Measurements from ENCODE around the gene KIF26A.
"Not testable (repeated sequence)": the region's sequence is repeated elsewhere in the genome, so short reads cannot be mapped to it uniquely, and the experiment has no call there.

KIF26A gene

DNA sequence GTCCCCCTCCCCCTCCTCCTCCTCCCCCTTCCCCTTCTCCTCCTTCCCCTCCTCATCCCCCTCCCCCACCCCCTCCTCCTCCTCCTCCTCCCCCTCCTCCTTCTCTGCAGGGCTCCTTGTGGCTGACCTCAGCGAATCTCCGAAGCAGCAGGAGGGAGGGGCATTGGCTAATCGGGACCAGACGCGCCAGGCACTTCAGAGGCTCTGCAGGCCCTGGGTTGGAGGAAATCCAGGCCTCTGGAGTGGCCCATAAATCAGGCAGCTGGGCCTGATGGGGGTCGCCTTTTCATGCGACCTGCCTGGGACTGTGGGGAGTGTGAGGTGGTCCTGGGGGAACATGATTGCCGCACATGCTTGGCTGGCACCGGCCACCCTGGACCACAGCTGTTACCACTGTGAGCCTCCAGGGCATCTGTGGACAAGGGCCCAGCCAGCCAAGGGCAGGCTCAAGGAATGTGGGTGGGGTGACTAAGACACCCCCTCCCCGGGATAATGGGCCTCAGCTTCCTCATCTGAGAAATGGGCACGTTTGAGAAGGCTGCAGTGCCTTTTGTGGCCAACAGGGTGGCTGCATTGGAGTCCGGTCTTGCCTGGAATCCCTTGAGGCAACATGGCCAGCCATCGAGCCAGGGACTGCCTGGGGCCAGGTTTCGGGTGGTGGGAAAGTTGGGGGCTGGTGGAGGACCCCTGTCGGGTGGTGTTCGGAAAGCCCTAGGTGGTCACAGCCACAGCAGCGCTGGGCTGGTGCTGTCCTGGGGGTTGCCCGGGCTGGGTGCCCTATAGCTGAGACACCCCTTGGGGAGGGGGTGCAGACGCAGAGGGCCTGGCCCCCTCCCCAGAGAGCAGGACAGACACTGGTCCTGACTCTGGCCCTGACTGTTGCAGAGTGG is 12.0 kb downstream of the KIF26A start:
- peak; percentile 20 for TF ChIP-seq CTCF (IDR thresholded peaks at IDR 0.05; ENCODE audit: low read length, missing control alignments)
- peak; percentile 4 for DNase-seq (ENCODE audit: low read depth)
- H3K4me3 ChIP-seq (replicated peaks; ENCODE audit: low read depth, low read length) = no peak overlapping the region

DNA sequence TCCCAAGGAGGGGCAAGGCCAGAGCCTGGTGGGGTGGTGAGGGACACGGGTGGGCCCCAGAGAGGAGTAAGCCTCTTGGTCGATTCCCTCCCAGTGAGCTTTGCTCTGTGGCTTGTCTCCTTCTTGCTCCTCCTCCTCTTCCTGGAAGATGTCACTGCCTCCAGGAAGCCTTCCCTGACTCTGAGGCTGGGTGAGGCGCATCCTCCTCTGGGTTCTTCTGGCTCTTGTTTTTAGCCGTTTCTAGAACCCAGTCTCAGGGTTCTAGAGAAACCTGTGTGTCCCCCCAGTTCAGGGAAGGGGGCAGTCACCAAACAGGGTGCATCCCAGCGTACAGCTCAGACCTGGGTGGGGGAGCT is 12.6 kb downstream of the KIF26A start:
- DNase-seq (ENCODE audit: low read depth) = no peak
- H3K4me3 ChIP-seq (replicated peaks; ENCODE audit: low read depth, low read length) = no peak overlapping the region
- no peak for TF ChIP-seq CTCF (IDR thresholded peaks at IDR 0.05; ENCODE audit: low read length, missing control alignments)

- no peak for TF ChIP-seq CTCF (IDR thresholded peaks at IDR 0.05; ENCODE audit: low read length, missing control alignments)
- no peak overlapping the region for H3K4me3 ChIP-seq (replicated peaks; ENCODE audit: low read depth, low read length)
- no peak for DNase-seq (ENCODE audit: low read depth)
Measured at GRCh38 chr14:104151566-104152245, 13.3 kb downstream of the KIF26A start.

DNA sequence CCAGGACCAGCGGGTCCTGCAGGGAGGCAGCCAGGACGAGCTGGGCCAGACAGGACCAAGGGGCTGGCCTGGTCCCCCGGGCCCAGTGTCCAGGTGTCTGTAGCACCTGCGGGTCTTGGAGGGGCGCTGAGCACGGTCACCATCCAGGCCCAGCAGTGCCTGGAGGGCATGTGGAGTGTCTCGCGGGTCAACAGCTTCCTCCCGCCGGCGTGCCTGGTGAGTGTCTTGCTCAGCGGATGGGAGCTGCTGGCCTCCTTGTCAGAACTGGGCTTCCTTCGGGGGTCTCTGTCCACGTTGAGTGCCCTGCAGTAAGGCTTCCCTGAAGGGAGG is 13.8 kb downstream of the KIF26A start:
- DNase-seq (ENCODE audit: low read depth) = no peak
- no peak overlapping the region for H3K4me3 ChIP-seq (replicated peaks; ENCODE audit: low read depth, low read length)
- TF ChIP-seq CTCF (IDR thresholded peaks at IDR 0.05; ENCODE audit: low read length, missing control alignments) = no peak

DNA sequence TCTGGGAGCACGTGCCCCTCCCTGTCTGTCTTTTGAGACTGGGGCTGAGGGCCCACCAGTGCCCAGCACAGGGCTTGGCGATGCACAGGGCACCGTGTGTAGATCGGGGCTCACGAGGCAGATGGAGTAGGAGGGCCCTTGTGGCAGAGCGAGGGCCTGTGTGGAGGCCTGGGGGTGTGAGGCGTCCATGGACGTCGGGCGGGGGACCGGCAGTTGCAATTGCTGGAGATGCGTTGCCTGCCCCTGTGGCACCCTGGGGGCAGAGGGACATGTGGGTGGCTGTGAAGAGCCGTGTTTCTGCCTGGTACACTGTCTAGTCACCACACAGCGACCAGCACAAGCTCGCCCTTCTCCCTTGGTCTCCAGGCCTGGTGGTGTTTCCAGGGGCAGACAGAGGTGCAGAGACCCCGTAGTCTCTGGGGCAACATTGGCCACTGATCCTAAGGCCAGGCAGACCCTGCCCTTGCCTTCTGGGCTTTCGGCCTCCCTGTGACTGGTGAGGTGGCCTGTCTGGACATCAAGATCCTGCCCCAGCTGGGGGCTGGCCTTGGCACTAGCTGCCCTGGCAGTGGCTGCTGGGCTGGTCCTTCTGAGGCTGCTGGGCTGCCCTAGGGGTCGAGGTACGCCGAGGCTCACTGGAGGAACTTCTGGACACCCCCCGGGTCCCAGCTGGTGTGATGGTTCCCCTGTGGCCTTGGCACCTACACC is 14.5 kb downstream of the KIF26A start:
- no peak overlapping the region for H3K4me3 ChIP-seq (replicated peaks; ENCODE audit: low read depth, low read length)
- TF ChIP-seq CTCF (IDR thresholded peaks at IDR 0.05; ENCODE audit: low read length, missing control alignments) = no peak
- DNase-seq (ENCODE audit: low read depth) = no peak

DNA sequence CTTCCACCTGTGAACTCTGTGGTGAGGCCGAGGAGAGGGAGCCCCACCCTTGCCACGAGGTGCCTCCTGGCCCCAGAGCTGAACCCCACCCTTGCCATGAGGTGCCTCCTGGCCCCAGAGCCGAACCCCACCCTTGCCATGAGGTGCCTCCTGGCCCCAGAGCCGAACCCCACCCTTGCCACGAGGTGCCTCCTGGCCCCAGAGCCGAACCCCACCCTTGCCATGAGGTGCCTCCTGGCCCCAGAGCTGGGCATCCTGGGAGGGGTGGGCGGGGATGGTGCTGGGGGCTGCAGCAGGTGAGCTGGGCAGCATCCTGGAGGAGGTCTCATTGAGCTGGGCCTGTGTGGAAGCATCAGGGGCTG is 15.0 kb downstream of the KIF26A start:
- not testable (repeated sequence) for H3K4me3 ChIP-seq (replicated peaks; ENCODE audit: low read depth, low read length); DNase-seq (ENCODE audit: low read depth)

GRCh38 chr14:104154246-104154645 is 15.9 kb downstream of the KIF26A start:
- no peak for TF ChIP-seq CTCF (IDR thresholded peaks at IDR 0.05; ENCODE audit: low read length, missing control alignments)
- no peak for DNase-seq (ENCODE audit: low read depth)
- no peak overlapping the region for H3K4me3 ChIP-seq (replicated peaks; ENCODE audit: low read depth, low read length)

Measured in fibroblast of pulmonary artery (primary cell).